SK-N-SH (cell line): ENCODE results near the gene AP1M1.

Source experiments
- EP300 ChIP-seq, 2 experiments: IDR thresholded peaks; 2 replicates each; pipeline versions ENCODE4 v1.4.0 to v1.6.1; 2012; ENCODE audit warnings: borderline replicate concordance in 1 of 2, low read depth in 1 of 2, low read length in 1 of 2
- EZH2phosphoT487 ChIP-seq: fragments of 200-600 bp; sonication (generic); IDR thresholded peaks from 2 replicates; pipeline ENCODE4 v1.6.1; 2017; ENCODE audit warnings: low read depth, mixed run types, mild to moderate bottlenecking, antibody characterized with exemption, moderate library complexity, borderline replicate concordance
- FOXJ3 ChIP-seq: sonication (generic); formaldehyde crosslinking; IDR thresholded peaks from 2 replicates; pipeline ENCODE4 v1.5.1; 2020; ENCODE audit warnings: mild to moderate bottlenecking, missing genetic modification reagents
- FOXM1 ChIP-seq: IDR thresholded peaks from 2 replicates; pipeline ENCODE4 v1.4.0; 2012; ENCODE audit warnings: low read depth, mild to moderate bottlenecking
- POLR2AphosphoS5 ChIP-seq: IDR thresholded peaks from 2 replicates; pipeline ENCODE4 v1.6.1; 2012; ENCODE audit warnings: low read depth, low read length
- RAD21 ChIP-seq: IDR thresholded peaks from 2 replicates; pipeline ENCODE4 v1.6.1; 2012; ENCODE audit warnings: mild to moderate bottlenecking, low read length
- SMC3 ChIP-seq: IDR thresholded peaks from 2 replicates; pipeline ENCODE4 v1.6.1; 2012; ENCODE audit warnings: low read depth, low read length, improper control_type of control experiment
- YY1 ChIP-seq: IDR thresholded peaks from 2 replicates; pipeline ENCODE4 v1.4.0; 2012; ENCODE audit warnings: low read depth, mild to moderate bottlenecking
- TF ChIP-seq, protein P1 (sequence below): fragments of 200-600 bp; sonication (generic); IDR thresholded peaks from 2 replicates; pipeline ENCODE4 v1.6.1; 2017; ENCODE audit warnings: antibody characterized with exemption, mild to moderate bottlenecking, moderate library complexity

DNA sequence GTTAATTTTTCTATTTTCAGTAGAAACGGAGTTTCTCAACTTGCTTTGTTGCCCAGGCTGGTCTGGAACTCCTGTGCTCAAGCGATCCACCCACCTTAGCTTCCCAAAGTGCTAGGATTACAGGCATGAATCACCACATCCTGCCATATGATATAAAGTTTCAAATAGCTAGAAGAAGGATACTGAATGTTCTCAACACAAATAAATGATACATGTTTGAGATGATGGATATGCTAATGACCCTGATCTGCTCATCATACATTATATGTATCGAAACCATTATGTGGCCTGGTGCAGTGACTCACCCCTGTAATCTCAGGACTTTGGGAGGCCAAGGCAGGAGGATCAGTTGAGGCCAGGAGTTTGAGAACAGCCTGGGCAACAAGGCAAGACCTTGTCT, 35.9 kb upstream of the AP1M1 start:
- TF ChIP-seq POLR2AphosphoS5, result no peak
- no peak for TF ChIP-seq EP300 (IDR thresholded peaks at IDR 0.05; ENCODE audit: borderline replicate concordance in 1 of 2, low read depth in 1 of 2, low read length in 1 of 2)
- no peak for TF ChIP-seq FOXJ3 (CRISPR knock-in tag)
- TF ChIP-seq, protein P1, sequence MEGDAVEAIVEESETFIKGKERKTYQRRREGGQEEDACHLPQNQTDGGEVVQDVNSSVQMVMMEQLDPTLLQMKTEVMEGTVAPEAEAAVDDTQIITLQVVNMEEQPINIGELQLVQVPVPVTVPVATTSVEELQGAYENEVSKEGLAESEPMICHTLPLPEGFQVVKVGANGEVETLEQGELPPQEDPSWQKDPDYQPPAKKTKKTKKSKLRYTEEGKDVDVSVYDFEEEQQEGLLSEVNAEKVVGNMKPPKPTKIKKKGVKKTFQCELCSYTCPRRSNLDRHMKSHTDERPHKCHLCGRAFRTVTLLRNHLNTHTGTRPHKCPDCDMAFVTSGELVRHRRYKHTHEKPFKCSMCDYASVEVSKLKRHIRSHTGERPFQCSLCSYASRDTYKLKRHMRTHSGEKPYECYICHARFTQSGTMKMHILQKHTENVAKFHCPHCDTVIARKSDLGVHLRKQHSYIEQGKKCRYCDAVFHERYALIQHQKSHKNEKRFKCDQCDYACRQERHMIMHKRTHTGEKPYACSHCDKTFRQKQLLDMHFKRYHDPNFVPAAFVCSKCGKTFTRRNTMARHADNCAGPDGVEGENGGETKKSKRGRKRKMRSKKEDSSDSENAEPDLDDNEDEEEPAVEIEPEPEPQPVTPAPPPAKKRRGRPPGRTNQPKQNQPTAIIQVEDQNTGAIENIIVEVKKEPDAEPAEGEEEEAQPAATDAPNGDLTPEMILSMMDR, result no peak
- TF ChIP-seq SMC3, result no peak
- TF ChIP-seq YY1, result 0 out of 2 replicates have a peak, but pooled peaks have one; percentile 28
- TF ChIP-seq EZH2phosphoT487, result no peak
- no peak for TF ChIP-seq RAD21
- no peak for TF ChIP-seq FOXM1
